IMR-90 (cell line): ENCODE measurements around the gene CERS4. TPM values are rescaled to one million over a fixed set of nuclear protein-coding genes. Genes with fewer than 3 reads are reported as not detected.

Experiments
- ATAC-seq: fragments of 200-7000 bp; cut with Tn5 transposase; 2 replicates; pipeline ENCODE4 v1.9.1; 2020; ENCODE audit warnings: low read depth, mild to moderate bottlenecking, moderate library complexity
- BruUV-seq: library from RNA; stranded (reverse); fragments of 400-500 nt; replicated peaks from 2 replicates; lab custom pipeline; 2021; lab: Mats Ljungman, UMichigan
- CTCF ChIA-PET: fragments of 300-600 bp; formaldehyde crosslinking; extraction: SDS; loops from one replicate; lab custom pipeline; 2021; ENCODE audit warnings: antibody characterized with exemption; lab: Yijun Ruan, JAX
- POLR2A ChIA-PET: fragments of 300-600 bp; sonication (Branson Sonifier 250); formaldehyde crosslinking; loops from one replicate; lab custom pipeline; 2022; ENCODE audit warnings: antibody characterized with exemption; ENCODE audit not compliant: unreplicated experiment; lab: Charles Lee
- DNase-seq: peaks from one replicate; pipeline ENCODE4 v3.0.0; 2013
- H2AFZ ChIP-seq: replicated peaks from 2 replicates; pipeline ENCODE3; 2013; ENCODE audit warnings: low read length, mild to moderate bottlenecking; ENCODE audit not compliant: poor library complexity
- H2AK5ac ChIP-seq: 2 replicates; pipeline ENCODE4 v1.6.1; 2013; ENCODE audit warnings: low read depth, low read length, inconsistent platforms
- H2AK9ac ChIP-seq: replicated peaks from 2 replicates; pipeline ENCODE3; 2013; ENCODE audit warnings: mild to moderate bottlenecking, low read depth, low read length, moderate library complexity; ENCODE audit not compliant: poor library complexity
- H2BK120ac ChIP-seq: 2 replicates; pipeline ENCODE4 v1.6.1; 2013; ENCODE audit warnings: low read depth, low read length, inconsistent platforms
- H2BK15ac ChIP-seq: 3 replicates; pipeline ENCODE4 v1.6.1; 2013; ENCODE audit warnings: low read depth, low read length, inconsistent platforms
- H2BK20ac ChIP-seq: 2 replicates; pipeline ENCODE4 v1.6.1; 2013; ENCODE audit warnings: low read depth, mild to moderate bottlenecking, inconsistent platforms, low read length, moderate library complexity
- H2BK5ac ChIP-seq: 2 replicates; pipeline ENCODE4 v1.6.1; 2013; ENCODE audit warnings: mild to moderate bottlenecking, low read depth, low read length, inconsistent platforms; ENCODE audit not compliant: poor library complexity, severe bottlenecking
- H3K14ac ChIP-seq: replicated peaks from 2 replicates; pipeline ENCODE4 v1.6.1; 2013; ENCODE audit warnings: low read depth, low read length, inconsistent platforms
- H3K18ac ChIP-seq: 2 replicates; pipeline ENCODE4 v1.6.1; 2013; ENCODE audit warnings: low read depth, low read length, control low read depth
- H3K23ac ChIP-seq: 2 replicates; pipeline ENCODE4 v1.6.1; 2013; ENCODE audit warnings: low read depth, low read length, inconsistent platforms
- H3K27ac ChIP-seq: 2 replicates; pipeline ENCODE4 v1.5.1; 2013; ENCODE audit warnings: mild to moderate bottlenecking, control low read depth, low read length; ENCODE audit not compliant: insufficient read depth
- H3K27me3 ChIP-seq: 2 replicates; pipeline ENCODE4 v1.6.1; 2013; ENCODE audit warnings: low read length; ENCODE audit not compliant: control insufficient read depth, insufficient read depth
- H3K36me3 ChIP-seq: 2 replicates; pipeline ENCODE4 v1.6.1; 2013; ENCODE audit warnings: low read length, mixed read lengths; ENCODE audit not compliant: control insufficient read depth, insufficient read depth
- H3K4ac ChIP-seq: 2 replicates; pipeline ENCODE4 v1.6.1; 2013; ENCODE audit warnings: low read depth, low read length, inconsistent platforms
- H3K4me1 ChIP-seq: 2 replicates; pipeline ENCODE4 v1.6.1; 2013; ENCODE audit warnings: low read length, mixed read lengths; ENCODE audit not compliant: control insufficient read depth, insufficient read depth
- H3K4me2 ChIP-seq: 2 replicates; pipeline ENCODE4 v1.6.1; 2013; ENCODE audit warnings: low read depth, mild to moderate bottlenecking, control low read depth, low read length, moderate library complexity
- H3K4me3 ChIP-seq: 2 replicates; pipeline ENCODE4 v1.5.1; 2013; ENCODE audit warnings: low read depth, mild to moderate bottlenecking, control low read depth, low read length, moderate library complexity; ENCODE audit not compliant: insufficient read depth
- H3K56ac ChIP-seq: 2 replicates; pipeline ENCODE4 v1.6.1; 2013; ENCODE audit warnings: low read length, inconsistent platforms; ENCODE audit not compliant: insufficient read depth; ENCODE audit errors: extremely low read depth
- H3K79me1 ChIP-seq, 2 experiments: 2 replicates each; pipeline ENCODE4 v1.6.1; 2013; ENCODE audit warnings: low read length in 2 of 2, inconsistent platforms in 1 of 2, low read depth in 1 of 2
- H3K9ac ChIP-seq: 2 replicates; pipeline ENCODE4 v1.6.1; 2013; ENCODE audit warnings: low read depth, low read length, control low read depth
- H3K9me1 ChIP-seq: 2 replicates; pipeline ENCODE4 v1.6.1; 2013; ENCODE audit warnings: low read length, inconsistent platforms; ENCODE audit not compliant: insufficient read depth
- H3K9me3 ChIP-seq: 2 replicates; pipeline ENCODE4 v1.6.1; 2013; ENCODE audit warnings: low read length; ENCODE audit not compliant: control insufficient read depth, insufficient read depth
- H4K20me1 ChIP-seq: 2 replicates; pipeline ENCODE4 v1.6.1; 2013; ENCODE audit warnings: low read length, inconsistent platforms; ENCODE audit not compliant: insufficient read depth
- H4K5ac ChIP-seq: 2 replicates; pipeline ENCODE4 v1.6.1; 2013; ENCODE audit warnings: mild to moderate bottlenecking, low read depth, low read length, control low read depth
- H4K8ac ChIP-seq, 2 experiments: 2 replicates each; pipeline ENCODE4 v1.6.1; 2013; ENCODE audit warnings: low read depth in 2 of 2, low read length in 2 of 2, control low read depth in 1 of 2, inconsistent platforms in 1 of 2
- H4K91ac ChIP-seq: 2 replicates; pipeline ENCODE4 v1.6.1; 2013; ENCODE audit warnings: low read depth, low read length, inconsistent platforms; ENCODE audit not compliant: insufficient read depth
- BHLHE40 ChIP-seq: fragments of 150-350 bp; IDR thresholded peaks from 2 replicates; pipeline ENCODE4 v1.6.1; 2016; ENCODE audit warnings: mild to moderate bottlenecking, low read depth, low read length
- FOS ChIP-seq: fragments of 150-350 bp; IDR thresholded peaks from 2 replicates; pipeline ENCODE4 v1.6.1; 2016; ENCODE audit warnings: low read depth, low read length
- MAZ ChIP-seq: IDR thresholded peaks from 2 replicates; pipeline ENCODE4 v1.6.1; 2012; ENCODE audit warnings: low read depth, mild to moderate bottlenecking, low read length, improper control_type of control experiment, moderate library complexity, borderline replicate concordance
- MXI1 ChIP-seq: IDR thresholded peaks from 2 replicates; pipeline ENCODE4 v1.6.1; 2012; ENCODE audit warnings: low read depth, mild to moderate bottlenecking, low read length, moderate library complexity, borderline replicate concordance
- RAD21 ChIP-seq: IDR thresholded peaks from 2 replicates; pipeline ENCODE4 v1.6.1; 2012; ENCODE audit warnings: low read length, improper control_type of control experiment
- RCOR1 ChIP-seq: IDR thresholded peaks from 2 replicates; pipeline ENCODE4 v1.6.1; 2012; ENCODE audit warnings: mild to moderate bottlenecking, low read length, improper control_type of control experiment; ENCODE audit not compliant: insufficient replicate concordance
- USF2 ChIP-seq: fragments of 150-350 bp; IDR thresholded peaks from 2 replicates; pipeline ENCODE4 v1.6.1; 2017; ENCODE audit warnings: mild to moderate bottlenecking, antibody characterized with exemption, low read length, low read depth
- WGBS, 2 experiments: methylation state at CpG; one replicate each; pipeline versions ENCODE4 v1.1.5 to v1.1.7; 2013; ENCODE audit warnings: missing lambda C conversion rate in 2 of 2; ENCODE audit not compliant: insufficient read length in 1 of 2; ENCODE audit errors: extremely low coverage in 2 of 2; 5-methylcytosine and 5-hydroxymethylcytosine counted together
- dilution Hi-C: fragments of 300-500 bp; cut with HindIII; formaldehyde crosslinking; loops from one replicate; pipeline ENCODE4 v1.14.3; 2018; ENCODE audit warnings: low sequenced_read_pairs; ENCODE audit not compliant: unreplicated experiment
- in situ Hi-C: fragments of 300-500 bp; cut with MboI; formaldehyde crosslinking; loops from 3 replicates; pipeline ENCODE4 v1.14.3; 2019; ENCODE audit warnings: low sequenced_read_pairs, inconsistent platforms, mixed read lengths
- intact Hi-C: fragments of 100-400 bp; cut with micrococcal nuclease; formaldehyde crosslinking; loops from 2 replicates; pipeline ENCODE4 v1.10.0; 2022
- polyA plus RNA-seq, 3 experiments: library from polyadenylated mRNA; depleted of rRNA; stranded (reverse); fragments of >200 nt; gene quantifications; 2 replicates each; pipeline ENCODE4 v1.2.3, GENCODE V29; 2012; ENCODE audit warnings: low replicate concordance in 1 of 3
- total RNA-seq: library from RNA; depleted of rRNA; stranded (reverse); fragments of >200 nt; gene quantifications from 2 replicates; pipeline ENCODE4 v1.2.3, GENCODE V29; 2012

Gene CERS4
- total and polyA plus RNA-seq, 2 of the 4 experiments (the other 2 are of a cell fraction), result 3.2 to 5.7 TPM

- Histone ChIP-seq H2AFZ (no peak overlapping the region), H3K56ac (no peak overlapping the region), H3K27ac (no peak overlapping the region), H3K4me2 (no peak overlapping the region), H2AK5ac (no peak overlapping the region), H4K20me1 (no peaks in the 10 kb centered on the region), H3K79me1 (no peaks in the 10 kb centered on the region), H2BK5ac (no peak overlapping the region), H3K9ac (no peak overlapping the region), H2BK120ac (no peak overlapping the region), H3K9me3 (no peaks in the 10 kb centered on the region), H3K9me1 (no peaks in the 10 kb centered on the region), H3K4me1 (no peaks in the 10 kb centered on the region), H2BK15ac (no peak overlapping the region), H3K18ac (no peak overlapping the region), H2AK9ac (no peak overlapping the region), H3K36me3 (peaks cover 6% of the 10 kb centered on the region; the same call in 1 of the 2 replicates), H3K4ac (no peak overlapping the region), H2BK20ac (no peak overlapping the region), H3K23ac (no peak overlapping the region), H4K8ac (no peak overlapping the region), H4K5ac (no peak overlapping the region), H3K14ac (no peak overlapping the region), H3K27me3 (no peaks in the 10 kb centered on the region), H4K91ac (no peak overlapping the region), H3K4me3 (no peak overlapping the region)
- no TSS peak for BruUV-seq
- TF ChIP-seq RCOR1 (no peak), MAZ (no peak), RAD21 (no peak), BHLHE40 (no peak), USF2 (no peak), MXI1 (no peak), FOS (no peak)
- dilution Hi-C loops (no loop called here), in situ Hi-C loops (loop anchor here (10.0 kb wide), 1 partner anchor 285 kb away; no protein-coding TSS in a partner anchor), intact Hi-C loops (loop anchor here (10.0 kb wide), 2 partner anchors 255 to 325 kb away; partner anchors contain the start of gene ELAVL1)
- no peak for DNase-seq
- no peak for ATAC-seq
- no CpG with 5 or more reads among the region's 3 CpGs for WGBS, 2 experiments
- CTCF ChIA-PET, result no interaction called here
- POLR2A ChIA-PET, result no interaction called here
Observed at GRCh38 chr19:8259922-8260247, 50.7 kb downstream of the CERS4 start.
